Liver (tissue), 9 donors: Measurements from ENCODE around the gene WDR62. TPM values are rescaled to one million over a fixed set of nuclear protein-coding genes. Genes with fewer than 3 reads are reported as not detected.
"Not testable (repeated sequence)": the region's sequence is repeated elsewhere in the genome, so short reads cannot be mapped to it uniquely, and the experiment has no call there.

Experiments used
- DNase-seq: peaks from one replicate; pipeline ENCODE4 v3.0.0-alpha.2; 2017; ENCODE audit warnings: low spot score
- H3K27ac ChIP-seq, 2 donors: one replicate each; pipeline ENCODE4 v1.7.0; 2013; ENCODE audit warnings: inconsistent platforms in 2 of 2, low read length in 2 of 2, control low read depth in 1 of 2, low read depth in 1 of 2, mild to moderate bottlenecking in 1 of 2
- H3K27me3 ChIP-seq, 4 donors: one replicate each; pipeline versions ENCODE4 v1.6.1 to v1.7.0; 2013; ENCODE audit warnings: low read length in 3 of 4, inconsistent platforms in 1 of 4, mild to moderate bottlenecking in 1 of 4, moderate library complexity in 1 of 4; ENCODE audit not compliant: control insufficient read depth in 4 of 4, insufficient read depth in 4 of 4
- H3K36me3 ChIP-seq, 4 donors: one replicate each; pipeline versions ENCODE4 v1.6.1 to v1.7.0; 2013; ENCODE audit warnings: low read length in 3 of 4, mild to moderate bottlenecking in 3 of 4, low read depth in 1 of 4, moderate library complexity in 1 of 4; ENCODE audit not compliant: control insufficient read depth in 4 of 4, insufficient read depth in 3 of 4
- H3K4me1 ChIP-seq, 4 donors: one replicate each; pipeline versions ENCODE4 v1.6.1 to v1.7.0; 2013; ENCODE audit warnings: low read length in 3 of 4, mild to moderate bottlenecking in 3 of 4, moderate library complexity in 1 of 4; ENCODE audit not compliant: control insufficient read depth in 4 of 4, insufficient read depth in 4 of 4
- H3K4me3 ChIP-seq, 3 donors: one replicate each; pipeline versions ENCODE4 v1.6.1 to v1.7.0; 2013; ENCODE audit warnings: low read length in 3 of 3, control low read depth in 1 of 3, low read depth in 1 of 3, mild to moderate bottlenecking in 1 of 3
- H3K9ac ChIP-seq, 2 donors: one replicate each; pipeline ENCODE4 v1.7.0; 2013; ENCODE audit warnings: low read length in 2 of 2, mild to moderate bottlenecking in 2 of 2, moderate library complexity in 2 of 2, control low read depth in 1 of 2, low read depth in 1 of 2
- H3K9me3 ChIP-seq, 4 donors: one replicate each; pipeline versions ENCODE4 v1.6.1 to v1.7.0; 2013; ENCODE audit warnings: low read length in 3 of 4; ENCODE audit not compliant: control insufficient read depth in 4 of 4
- ATF3 ChIP-seq: IDR thresholded peaks from 2 replicates; pipeline ENCODE4 v1.6.1; 2016; ENCODE audit warnings: antibody characterized with exemption
- EGR1 ChIP-seq, 2 donors: IDR thresholded peaks; 2 replicates each; pipeline ENCODE4 v1.6.1; 2016 to 2018; ENCODE audit warnings: antibody characterized with exemption in 2 of 2, low read depth in 2 of 2
- FOXA1 ChIP-seq: IDR thresholded peaks from 2 replicates; pipeline ENCODE4 v1.6.1; 2016; ENCODE audit warnings: antibody characterized with exemption
- FOXA2 ChIP-seq: IDR thresholded peaks from 2 replicates; pipeline ENCODE4 v1.6.1; 2016; ENCODE audit warnings: antibody characterized with exemption
- GABPA ChIP-seq, 2 donors: IDR thresholded peaks in 1 of 2; conservative IDR thresholded peaks in 1 of 2; 2 replicates each; pipeline ENCODE4 v1.6.1; 2016; ENCODE audit warnings: antibody characterized with exemption in 2 of 2, mild to moderate bottlenecking in 1 of 2, moderate library complexity in 1 of 2
- HNF4A ChIP-seq, 2 donors: conservative IDR thresholded peaks; 2 replicates each; pipeline ENCODE4 v1.6.1; 2016; ENCODE audit warnings: antibody characterized with exemption in 2 of 2, mild to moderate bottlenecking in 2 of 2
- HNF4G ChIP-seq: IDR thresholded peaks from 2 replicates; pipeline ENCODE4 v1.6.1; 2016; ENCODE audit warnings: antibody characterized with exemption
- JUND ChIP-seq, 2 donors: IDR thresholded peaks; 2 replicates each; pipeline ENCODE4 v1.6.1; 2016; ENCODE audit warnings: antibody characterized with exemption in 2 of 2
- NR2F2 ChIP-seq: IDR thresholded peaks from 2 replicates; pipeline ENCODE4 v1.6.1; 2016; ENCODE audit warnings: antibody characterized with exemption
- RAD21 ChIP-seq, 2 donors: IDR thresholded peaks; 2 replicates each; pipeline ENCODE4 v1.6.1; 2016; ENCODE audit warnings: antibody characterized with exemption in 2 of 2, mild to moderate bottlenecking in 2 of 2
- RXRA ChIP-seq, 2 donors: IDR thresholded peaks; 2 replicates each; pipeline ENCODE4 v1.6.1; 2017 to 2018; ENCODE audit warnings: antibody characterized with exemption in 2 of 2, mild to moderate bottlenecking in 1 of 2
- SP1 ChIP-seq: IDR thresholded peaks from 2 replicates; pipeline ENCODE4 v1.6.1; 2018; ENCODE audit warnings: antibody characterized with exemption, mild to moderate bottlenecking
- TAF1 ChIP-seq: conservative IDR thresholded peaks from 2 replicates; pipeline ENCODE4 v1.6.1; 2016; ENCODE audit warnings: antibody characterized with exemption, mild to moderate bottlenecking
- YY1 ChIP-seq: IDR thresholded peaks from 2 replicates; pipeline ENCODE4 v1.6.1; 2016; ENCODE audit warnings: antibody characterized with exemption, mild to moderate bottlenecking
- WGBS: extraction: QIAGEN DNeasy Blood & Tissue Kit; methylation state at CpG from one replicate; pipeline ENCODE4 v1.1.7; 2013; 5-methylcytosine and 5-hydroxymethylcytosine counted together
- polyA plus RNA-seq, 2 donors: library from polyadenylated mRNA; stranded (reverse) in 1 of 2; unstranded in 1 of 2; fragments of 200-250 nt in 1 of 2; fragments of >200 nt in 1 of 2; fragmentation: Nextera tagmentation in 1 of 2; extraction: Ambion mirVana in 1 of 2; gene quantifications; one replicate each; pipeline versions ENCODE4 v1.2.1 to v1.2.3, GENCODE V29; 2013 to 2015
- total RNA-seq, 2 donors: library from RNA; depleted of rRNA; stranded (reverse); fragments of >200 nt; gene quantifications; one replicate each; pipeline ENCODE4 v1.2.3, GENCODE V29; 2014
- TF ChIP-seq, protein P1 (sequence below): fragments of 150-350 bp; IDR thresholded peaks from 2 replicates; pipeline ENCODE4 v1.5.1; 2017; ENCODE audit warnings: improper control_type of control experiment, low read depth, low read length; ENCODE audit not compliant: missing input control
- TF ChIP-seq, protein P2 (sequence below): IDR thresholded peaks from 2 replicates; pipeline ENCODE4 v1.6.1; 2016; ENCODE audit warnings: antibody characterized with exemption
- TF ChIP-seq, protein P3 (sequence below): IDR thresholded peaks from 2 replicates; pipeline ENCODE4 v1.6.1; 2016; ENCODE audit warnings: antibody characterized with exemption, mild to moderate bottlenecking
- donor health status: healthy.
- donor health status: healthy.
- donor health status: healthy.
- donor health status: healthy.
- donor health status: healthy.

The WDR62 gene
- total and polyA plus RNA-seq, 4 donors = 0.26 to 6.6 (median 0.71) TPM

DNA sequence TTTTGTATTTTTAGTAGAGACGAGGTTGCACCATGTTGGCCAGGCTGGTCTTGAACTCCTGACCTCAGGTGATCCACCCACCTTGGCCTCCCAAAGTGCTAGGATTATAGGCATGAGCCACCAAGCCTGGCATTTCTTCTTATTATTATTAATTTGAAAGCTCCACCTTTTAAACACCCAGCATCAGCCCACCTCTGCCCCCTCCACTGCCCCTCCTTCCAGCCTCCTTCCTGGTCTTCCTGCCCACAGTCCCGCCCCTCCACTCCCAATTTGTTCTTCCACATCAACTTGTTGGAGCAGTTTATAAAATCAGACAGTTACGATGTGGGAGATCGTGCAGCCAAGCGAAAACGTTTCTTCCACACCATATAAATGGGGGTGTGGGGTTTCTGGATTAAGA, 14.2 kb upstream of the WDR62 start:
- WGBS = 90% methylated on average over 6 of the region's 6 CpGs
- no peaks in the 10 kb centered on the region for H3K4me1 ChIP-seq
- no peak for TF ChIP-seq RXRA (IDR thresholded peaks at IDR 0.05)
- TF ChIP-seq NR2F2 = no peak
- TF ChIP-seq, protein P1, sequence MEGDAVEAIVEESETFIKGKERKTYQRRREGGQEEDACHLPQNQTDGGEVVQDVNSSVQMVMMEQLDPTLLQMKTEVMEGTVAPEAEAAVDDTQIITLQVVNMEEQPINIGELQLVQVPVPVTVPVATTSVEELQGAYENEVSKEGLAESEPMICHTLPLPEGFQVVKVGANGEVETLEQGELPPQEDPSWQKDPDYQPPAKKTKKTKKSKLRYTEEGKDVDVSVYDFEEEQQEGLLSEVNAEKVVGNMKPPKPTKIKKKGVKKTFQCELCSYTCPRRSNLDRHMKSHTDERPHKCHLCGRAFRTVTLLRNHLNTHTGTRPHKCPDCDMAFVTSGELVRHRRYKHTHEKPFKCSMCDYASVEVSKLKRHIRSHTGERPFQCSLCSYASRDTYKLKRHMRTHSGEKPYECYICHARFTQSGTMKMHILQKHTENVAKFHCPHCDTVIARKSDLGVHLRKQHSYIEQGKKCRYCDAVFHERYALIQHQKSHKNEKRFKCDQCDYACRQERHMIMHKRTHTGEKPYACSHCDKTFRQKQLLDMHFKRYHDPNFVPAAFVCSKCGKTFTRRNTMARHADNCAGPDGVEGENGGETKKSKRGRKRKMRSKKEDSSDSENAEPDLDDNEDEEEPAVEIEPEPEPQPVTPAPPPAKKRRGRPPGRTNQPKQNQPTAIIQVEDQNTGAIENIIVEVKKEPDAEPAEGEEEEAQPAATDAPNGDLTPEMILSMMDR = no peak
- no peak for DNase-seq
- no peak overlapping the region for H3K27ac ChIP-seq
- H3K36me3 ChIP-seq = peaks cover 0 to 5% (median 0%) of the 10 kb centered on the region in 4 donors
- no peak overlapping the region for H3K9ac ChIP-seq
- no peaks in the 10 kb centered on the region for H3K9me3 ChIP-seq
- H3K4me3 ChIP-seq = no peak overlapping the region
- H3K27me3 ChIP-seq = no peaks in the 10 kb centered on the region

GRCh38 chr19:36041092-36041491, 13.6 kb upstream of the WDR62 start:
- H3K4me1 ChIP-seq, DNase-seq, H3K27ac ChIP-seq, H3K9ac ChIP-seq, H3K9me3 ChIP-seq, H3K4me3 ChIP-seq, H3K27me3 ChIP-seq, H3K36me3 ChIP-seq: not testable (repeated sequence)
- WGBS = 71% methylated on average over 6 of the region's 6 CpGs

DNA sequence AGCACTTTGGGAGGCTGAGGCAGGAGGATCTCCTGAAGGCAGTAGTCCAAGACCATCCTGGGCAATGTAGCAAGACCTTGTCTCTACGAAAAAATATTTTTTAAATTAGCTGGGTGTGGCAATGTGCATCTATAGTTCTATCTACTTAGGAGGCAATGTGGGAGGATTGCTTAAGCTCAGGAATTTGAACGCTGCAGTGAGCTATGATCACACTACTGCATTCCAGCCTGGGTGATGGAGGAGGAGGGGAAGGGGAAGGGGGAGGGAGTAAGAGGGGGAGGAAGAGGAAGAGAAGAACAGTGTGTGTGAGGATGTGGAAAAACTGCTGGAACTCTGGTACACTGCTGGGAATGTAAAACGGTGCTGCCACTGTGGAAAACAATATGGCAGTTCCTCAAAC, 12.9 kb upstream of the WDR62 start:
- H3K9me3 ChIP-seq = no peaks in the 10 kb centered on the region
- no peak for DNase-seq
- H3K27ac ChIP-seq = no peak overlapping the region
- H3K27me3 ChIP-seq = no peaks in the 10 kb centered on the region
- H3K4me3 ChIP-seq = no peak overlapping the region
- no peak overlapping the region for H3K9ac ChIP-seq
- TF ChIP-seq EGR1 (IDR thresholded peaks at IDR 0.05; ENCODE audit: low read depth in 2 of 2) (no peak), TAF1 (no peak), SP1 (no peak), FOXA1 (no peak), HNF4A (conservative IDR thresholded peaks at IDR 0.05) (no peak), RAD21 (IDR thresholded peaks at IDR 0.05) (no peak), FOXA2 (no peak), HNF4G (no peak)
- TF ChIP-seq, protein P2, sequence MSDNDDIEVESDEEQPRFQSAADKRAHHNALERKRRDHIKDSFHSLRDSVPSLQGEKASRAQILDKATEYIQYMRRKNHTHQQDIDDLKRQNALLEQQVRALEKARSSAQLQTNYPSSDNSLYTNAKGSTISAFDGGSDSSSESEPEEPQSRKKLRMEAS = no peak
- H3K36me3 ChIP-seq = peaks cover 0 to 3% (median 0%) of the 10 kb centered on the region in 4 donors
- no peaks in the 10 kb centered on the region for H3K4me1 ChIP-seq
- 58% methylated on average over 3 of the region's 3 CpGs for WGBS

DNA sequence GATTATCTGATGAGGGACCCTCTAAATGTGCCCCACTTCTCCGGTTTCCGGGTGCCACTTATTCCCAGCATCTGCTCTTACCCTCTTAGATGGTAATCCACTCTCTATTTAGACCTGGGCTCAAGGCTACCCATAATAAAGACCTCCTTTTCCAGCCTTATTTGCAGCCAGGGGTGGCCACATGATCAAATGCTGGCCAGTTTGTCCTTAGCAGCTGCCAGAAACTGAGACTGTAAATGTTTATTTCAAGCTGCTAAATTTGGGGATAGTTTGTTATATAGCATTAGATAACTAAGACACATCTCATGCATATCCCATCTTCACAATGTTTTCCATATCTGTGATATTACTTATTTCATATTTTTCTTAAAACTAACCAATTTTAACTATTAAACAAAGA, 10.7 kb upstream of the WDR62 start:
- H3K4me1 ChIP-seq = no peaks in the 10 kb centered on the region
- no peak overlapping the region for H3K4me3 ChIP-seq
- no peak for DNase-seq
- H3K27me3 ChIP-seq = no peaks in the 10 kb centered on the region
- 100% methylated on average over 2 of the region's 2 CpGs for WGBS
- H3K27ac ChIP-seq = no peak overlapping the region
- H3K36me3 ChIP-seq = peaks cover 0 to 3% (median 0%) of the 10 kb centered on the region in 4 donors
- H3K9me3 ChIP-seq = no peaks in the 10 kb centered on the region
- H3K9ac ChIP-seq = no peak overlapping the region
- TF ChIP-seq RAD21 (IDR thresholded peaks at IDR 0.05) = no peak
- TF ChIP-seq, protein P1 = no peak
- no peak for TF ChIP-seq HNF4G
- no peak for TF ChIP-seq JUND (IDR thresholded peaks at IDR 0.05)
- no peak for TF ChIP-seq NR2F2
- no peak for TF ChIP-seq GABPA (IDR thresholded peaks at IDR 0.05 in 1 of 2, conservative IDR thresholded peaks at IDR 0.05 in 1 of 2)
- no peak for TF ChIP-seq YY1
- TF ChIP-seq FOXA1 = no peak
- TF ChIP-seq, protein P3, sequence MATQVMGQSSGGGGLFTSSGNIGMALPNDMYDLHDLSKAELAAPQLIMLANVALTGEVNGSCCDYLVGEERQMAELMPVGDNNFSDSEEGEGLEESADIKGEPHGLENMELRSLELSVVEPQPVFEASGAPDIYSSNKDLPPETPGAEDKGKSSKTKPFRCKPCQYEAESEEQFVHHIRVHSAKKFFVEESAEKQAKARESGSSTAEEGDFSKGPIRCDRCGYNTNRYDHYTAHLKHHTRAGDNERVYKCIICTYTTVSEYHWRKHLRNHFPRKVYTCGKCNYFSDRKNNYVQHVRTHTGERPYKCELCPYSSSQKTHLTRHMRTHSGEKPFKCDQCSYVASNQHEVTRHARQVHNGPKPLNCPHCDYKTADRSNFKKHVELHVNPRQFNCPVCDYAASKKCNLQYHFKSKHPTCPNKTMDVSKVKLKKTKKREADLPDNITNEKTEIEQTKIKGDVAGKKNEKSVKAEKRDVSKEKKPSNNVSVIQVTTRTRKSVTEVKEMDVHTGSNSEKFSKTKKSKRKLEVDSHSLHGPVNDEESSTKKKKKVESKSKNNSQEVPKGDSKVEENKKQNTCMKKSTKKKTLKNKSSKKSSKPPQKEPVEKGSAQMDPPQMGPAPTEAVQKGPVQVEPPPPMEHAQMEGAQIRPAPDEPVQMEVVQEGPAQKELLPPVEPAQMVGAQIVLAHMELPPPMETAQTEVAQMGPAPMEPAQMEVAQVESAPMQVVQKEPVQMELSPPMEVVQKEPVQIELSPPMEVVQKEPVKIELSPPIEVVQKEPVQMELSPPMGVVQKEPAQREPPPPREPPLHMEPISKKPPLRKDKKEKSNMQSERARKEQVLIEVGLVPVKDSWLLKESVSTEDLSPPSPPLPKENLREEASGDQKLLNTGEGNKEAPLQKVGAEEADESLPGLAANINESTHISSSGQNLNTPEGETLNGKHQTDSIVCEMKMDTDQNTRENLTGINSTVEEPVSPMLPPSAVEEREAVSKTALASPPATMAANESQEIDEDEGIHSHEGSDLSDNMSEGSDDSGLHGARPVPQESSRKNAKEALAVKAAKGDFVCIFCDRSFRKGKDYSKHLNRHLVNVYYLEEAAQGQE = no peak
- no peak for TF ChIP-seq FOXA2
- no peak for TF ChIP-seq HNF4A (conservative IDR thresholded peaks at IDR 0.05)
- no peak for TF ChIP-seq SP1
- TF ChIP-seq ATF3 = no peak
